ENCODE measurements around the gene GLRX5. TPM values are rescaled to one million over a fixed set of nuclear protein-coding genes. Genes with fewer than 3 reads are reported as not detected.

The GLRX5 gene
- total RNA-seq, 4 donors from 2014 or later: 28.0 to 83.2 (median 74.0) TPM

DNA sequence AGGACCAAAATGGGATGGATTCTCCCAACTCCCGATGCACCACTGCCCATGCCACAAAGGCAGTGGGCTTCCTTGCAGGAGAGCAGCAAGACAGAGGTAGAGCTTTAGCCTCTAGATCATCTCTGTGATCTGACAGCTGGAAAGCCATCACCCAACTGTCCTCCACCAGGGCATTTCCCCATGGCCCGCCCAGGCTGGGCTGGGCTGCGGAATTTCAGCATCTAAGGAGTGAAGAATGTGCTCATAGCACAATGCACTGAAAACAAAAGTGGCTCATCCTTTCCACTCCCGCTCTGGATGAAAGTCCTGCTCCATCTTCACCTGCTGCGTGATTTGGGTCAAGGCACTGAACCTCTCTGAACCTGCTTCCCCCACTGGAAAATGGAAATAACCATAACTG is 24.0 kb upstream of the GLRX5 start:
- no peaks in the 10 kb centered on the region for H3K9me3 ChIP-seq
- intact Hi-C loops (cut with DNase I; ENCODE audit: low total_unique reads) (loop anchor here (2.0 kb wide), 1 partner anchor 26 kb away; no protein-coding TSS in a partner anchor), in situ Hi-C loops (cut with MboI; ENCODE audit: low sequenced_read_pairs in 4 of 4) (no loop called here)
- H3K4me1 ChIP-seq: peaks cover 65 to 73% of the 10 kb centered on the region in 2 donors
- no peaks in the 10 kb centered on the region for H3K36me3 ChIP-seq
- TF ChIP-seq POLR2A (IDR thresholded peaks at IDR 0.05): no peak
- TF ChIP-seq, protein P1, sequence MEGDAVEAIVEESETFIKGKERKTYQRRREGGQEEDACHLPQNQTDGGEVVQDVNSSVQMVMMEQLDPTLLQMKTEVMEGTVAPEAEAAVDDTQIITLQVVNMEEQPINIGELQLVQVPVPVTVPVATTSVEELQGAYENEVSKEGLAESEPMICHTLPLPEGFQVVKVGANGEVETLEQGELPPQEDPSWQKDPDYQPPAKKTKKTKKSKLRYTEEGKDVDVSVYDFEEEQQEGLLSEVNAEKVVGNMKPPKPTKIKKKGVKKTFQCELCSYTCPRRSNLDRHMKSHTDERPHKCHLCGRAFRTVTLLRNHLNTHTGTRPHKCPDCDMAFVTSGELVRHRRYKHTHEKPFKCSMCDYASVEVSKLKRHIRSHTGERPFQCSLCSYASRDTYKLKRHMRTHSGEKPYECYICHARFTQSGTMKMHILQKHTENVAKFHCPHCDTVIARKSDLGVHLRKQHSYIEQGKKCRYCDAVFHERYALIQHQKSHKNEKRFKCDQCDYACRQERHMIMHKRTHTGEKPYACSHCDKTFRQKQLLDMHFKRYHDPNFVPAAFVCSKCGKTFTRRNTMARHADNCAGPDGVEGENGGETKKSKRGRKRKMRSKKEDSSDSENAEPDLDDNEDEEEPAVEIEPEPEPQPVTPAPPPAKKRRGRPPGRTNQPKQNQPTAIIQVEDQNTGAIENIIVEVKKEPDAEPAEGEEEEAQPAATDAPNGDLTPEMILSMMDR (IDR thresholded peaks at IDR 0.05 in 4 of 5, conservative IDR thresholded peaks at IDR 0.05 in 1 of 5): no peak
- ATAC-seq (no peak), DNase-seq (no peak)
- H3K27me3 ChIP-seq: no peaks in the 10 kb centered on the region
- no peak overlapping the region for H3K4me3 ChIP-seq
- peak overlapping the region; percentile 57 to 83 (median 80) for H3K27ac ChIP-seq

DNA sequence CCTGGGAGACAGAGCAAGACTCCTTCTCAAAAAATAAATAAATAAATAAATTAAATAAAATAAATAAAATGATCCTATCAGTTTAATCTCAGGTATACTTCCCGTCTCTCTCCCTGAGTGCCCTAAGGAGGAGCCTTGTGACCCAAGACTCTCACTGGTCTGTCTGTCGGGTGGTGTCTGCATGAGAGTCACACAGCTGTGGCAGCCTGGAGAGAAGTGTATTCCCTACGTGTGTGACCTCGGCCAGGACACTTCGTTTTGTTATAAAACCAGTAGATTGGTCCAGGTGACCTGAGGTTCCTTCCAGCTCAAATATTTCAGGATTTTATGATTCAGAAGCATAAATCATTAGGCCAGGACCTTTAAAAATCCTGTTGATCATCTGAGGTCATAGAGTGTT is 23.2 kb upstream of the GLRX5 start:
- H3K4me1 ChIP-seq: peaks cover 59 to 69% of the 10 kb centered on the region in 2 donors
- TF ChIP-seq, protein P1 (IDR thresholded peaks at IDR 0.05 in 4 of 5, conservative IDR thresholded peaks at IDR 0.05 in 1 of 5): no peak
- ATAC-seq: no peak
- no peak for DNase-seq
- H3K27ac ChIP-seq: peak overlapping the region; percentile 33 to 83 (median 69)
- H3K4me3 ChIP-seq: no peak overlapping the region
- in situ Hi-C loops (cut with MboI; ENCODE audit: low sequenced_read_pairs in 4 of 4) (no loop called here), intact Hi-C loops (cut with DNase I; ENCODE audit: low total_unique reads) (loop anchor here (2.0 kb wide), 1 partner anchor 25 kb away; no protein-coding TSS in a partner anchor)
- no peaks in the 10 kb centered on the region for H3K9me3 ChIP-seq
- H3K36me3 ChIP-seq: no peaks in the 10 kb centered on the region
- no peaks in the 10 kb centered on the region for H3K27me3 ChIP-seq

DNA sequence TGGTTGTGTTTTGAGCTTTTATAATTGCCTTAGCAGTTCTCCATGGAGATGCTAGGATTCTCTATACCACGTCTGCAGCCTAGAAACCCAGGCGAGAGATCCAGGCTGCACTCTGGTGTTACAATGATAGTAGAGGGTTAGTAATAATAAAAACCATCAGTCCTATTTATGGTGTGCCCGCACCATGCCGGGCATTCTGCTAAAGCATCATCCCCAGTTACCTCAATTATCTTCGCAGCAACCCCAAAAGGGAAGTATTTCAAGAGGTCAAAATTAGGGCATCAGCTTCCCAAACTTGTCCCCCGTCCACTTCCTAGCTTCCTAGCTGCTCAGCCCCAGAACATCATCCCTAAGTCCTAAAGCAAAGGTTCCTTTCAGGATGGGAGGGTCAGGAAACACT is 21.6 kb upstream of the GLRX5 start:
- no peak for TF ChIP-seq POLR2A (IDR thresholded peaks at IDR 0.05)
- TF ChIP-seq, protein P1 (IDR thresholded peaks at IDR 0.05 in 4 of 5, conservative IDR thresholded peaks at IDR 0.05 in 1 of 5): no peak
- H3K4me3 ChIP-seq: no peak overlapping the region
- peaks cover 59 to 61% of the 10 kb centered on the region in 2 donors for H3K4me1 ChIP-seq
- no peaks in the 10 kb centered on the region for H3K36me3 ChIP-seq
- in situ Hi-C loops (cut with MboI; ENCODE audit: low sequenced_read_pairs in 4 of 4): no loop called here
- intact Hi-C loops (cut with DNase I; ENCODE audit: low total_unique reads): no loop called here
- DNase-seq (no peak), ATAC-seq (no peak)
- H3K27me3 ChIP-seq: no peaks in the 10 kb centered on the region
- H3K27ac ChIP-seq: no peak overlapping the region
- H3K9me3 ChIP-seq: no peaks in the 10 kb centered on the region

DNA sequence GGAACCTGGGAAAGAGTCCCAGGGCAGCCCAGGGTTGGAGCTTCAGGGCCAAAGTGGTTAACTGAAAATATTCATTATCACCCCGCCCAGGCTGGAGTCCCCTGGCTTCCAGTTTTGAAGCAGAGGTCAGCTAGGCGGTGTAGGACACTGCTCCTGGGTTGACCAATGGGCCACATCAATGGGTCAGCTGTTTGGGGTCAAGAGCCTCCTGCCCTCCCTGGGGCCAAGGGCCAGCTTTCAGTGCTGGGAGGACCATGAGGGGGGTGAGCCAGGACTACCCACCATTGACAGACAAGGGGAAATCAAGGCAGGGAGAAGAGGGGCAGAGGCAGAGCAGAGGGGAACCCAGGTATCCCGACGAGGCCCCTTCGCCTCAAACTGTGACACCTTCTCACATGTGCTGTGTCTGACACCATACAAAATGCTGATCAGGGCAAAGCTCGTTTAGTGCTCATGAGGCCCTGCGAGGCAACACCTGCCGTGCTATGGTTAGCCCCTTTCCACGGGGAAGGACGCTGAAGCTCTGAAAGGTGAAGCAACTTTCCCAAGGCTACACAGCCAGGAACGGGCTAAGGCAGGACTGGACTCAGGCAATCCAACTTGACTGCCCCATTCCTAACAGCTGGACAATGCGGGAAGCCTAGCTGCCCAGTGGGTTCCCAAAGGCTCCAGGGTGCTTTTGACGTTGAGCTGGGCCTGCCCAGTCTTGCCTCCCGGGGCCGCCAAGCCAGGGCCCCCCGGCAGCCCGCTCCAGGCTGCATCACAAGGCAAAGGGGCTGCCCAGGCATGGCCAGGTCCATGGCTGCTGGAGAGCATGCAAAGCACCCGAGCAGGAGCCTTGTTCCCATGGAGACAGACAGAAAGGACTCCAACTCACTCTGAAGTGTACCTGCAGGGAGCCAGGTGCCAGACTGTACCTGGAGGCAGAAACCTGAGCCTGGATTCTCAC is 20.4 kb upstream of the GLRX5 start:
- TF ChIP-seq, protein P1 (IDR thresholded peaks at IDR 0.05 in 4 of 5, conservative IDR thresholded peaks at IDR 0.05 in 1 of 5): no peak
- no peak for TF ChIP-seq POLR2A (IDR thresholded peaks at IDR 0.05)
- peaks cover 54 to 57% of the 10 kb centered on the region in 2 donors for H3K4me1 ChIP-seq
- H3K27me3 ChIP-seq: no peaks in the 10 kb centered on the region
- no peak for ATAC-seq
- H3K27ac ChIP-seq: peak overlapping the region in 2 of 4 donors; percentile 72 to 73
- peak overlapping the region; percentile 24 to 71 (median 67) for H3K4me3 ChIP-seq
- no peak for DNase-seq
- H3K9me3 ChIP-seq: no peaks in the 10 kb centered on the region
- in situ Hi-C loops (cut with MboI; ENCODE audit: low sequenced_read_pairs in 4 of 4) (no loop called here), intact Hi-C loops (cut with DNase I; ENCODE audit: low total_unique reads) (loop anchor here (5.0 kb wide), 1 partner anchor 32 kb away; no protein-coding TSS in a partner anchor)
- no peaks in the 10 kb centered on the region for H3K36me3 ChIP-seq

Data from gastrocnemius medialis (tissue), 4 donors.